ENCODE results near the gene SNX17.

- TF ChIP-seq CTCF (IDR thresholded peaks at IDR 0.05; ENCODE audit: low read depth, low read length), result no peak
- TF ChIP-seq EZH2phosphoT487 (IDR thresholded peaks at IDR 0.05; ENCODE audit: low read depth), result no peak
These were observed 9.0 kb downstream of the SNX17 start for GRCh38 chr2:27379383-27379835.
